SK-N-SH (cell line): Measurements from ENCODE around the gene ARHGAP31.

Experiments used
- CTCF ChIP-seq: fragments of 200-600 bp; sonication (generic); IDR thresholded peaks from 2 replicates; pipeline ENCODE4 v1.6.1; 2017; ENCODE audit warnings: antibody characterized with exemption, mild to moderate bottlenecking, moderate library complexity
- GATA2 ChIP-seq: sonication (generic); formaldehyde crosslinking; IDR thresholded peaks from 2 replicates; pipeline ENCODE4 v1.5.0; 2020; ENCODE audit warnings: mild to moderate bottlenecking, missing genetic modification reagents

GRCh38 chr3:119346076-119346496 lies 51.9 kb downstream of the ARHGAP31 start:
- no peak for TF ChIP-seq CTCF
- TF ChIP-seq GATA2 (CRISPR knock-in tag), result no peak
